NCI-H460 (cell line): ENCODE measurements around the gene CHD2. TPM values are rescaled to one million over a fixed set of nuclear protein-coding genes. Genes with fewer than 3 reads are reported as not detected.
"Not testable (repeated sequence)": the region's sequence is repeated elsewhere in the genome, so short reads cannot be mapped to it uniquely, and the experiment has no call there.

Source experiments
- DNase-seq: peaks from one replicate; pipeline ENCODE4 v3.0.0-alpha.2; 2016; ENCODE audit warnings: low read depth; ENCODE audit errors: extremely low read depth
- total RNA-seq: library from RNA; depleted of rRNA; stranded (reverse); fragments of >200 nt; shearing (Covaris generic); gene quantifications from 2 replicates; pipeline ENCODE4 v1.2.3, GENCODE V29; 2014

CHD2 gene
- total RNA-seq, 1 experiment from 2014 or later = 40.4 TPM

DNA sequence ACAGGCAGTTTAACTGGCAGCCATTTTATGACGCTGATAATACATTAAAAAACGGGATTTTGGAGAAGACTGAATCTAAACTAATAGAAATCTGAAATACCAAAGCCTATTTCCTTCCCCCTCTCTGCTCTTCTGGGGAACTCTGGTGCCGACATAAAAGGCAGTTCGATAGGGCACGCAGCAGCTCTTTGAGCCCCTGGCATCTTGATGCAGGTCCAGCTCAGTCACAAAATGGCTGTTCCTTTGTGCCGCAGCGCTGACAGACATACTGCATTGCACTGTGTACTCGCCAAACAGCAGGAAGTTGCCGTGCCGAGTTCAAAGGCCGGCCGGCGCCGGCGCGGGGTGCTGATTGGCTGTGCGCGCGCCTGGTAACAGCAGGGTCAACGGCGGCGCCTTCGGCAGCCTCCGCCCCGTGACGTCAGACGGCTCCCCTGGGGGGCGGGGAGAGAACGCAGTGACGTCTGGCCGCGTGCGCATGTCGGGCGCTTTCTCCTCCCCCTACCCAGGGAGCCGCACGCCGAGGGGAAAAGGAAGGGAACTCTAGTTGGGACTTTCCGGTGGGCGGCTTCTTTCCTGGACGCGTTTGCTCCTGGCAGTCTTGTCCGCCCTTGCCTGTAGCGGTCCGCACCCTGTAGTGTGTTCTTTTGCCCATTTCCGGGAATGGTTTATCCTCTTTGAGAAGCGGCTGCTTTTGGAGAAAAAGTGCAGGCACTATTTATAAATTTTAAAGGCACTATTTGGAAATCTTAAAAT is 4.0 kb downstream of the CHD2 start:
- DNase-seq = peak; percentile 96

DNA sequence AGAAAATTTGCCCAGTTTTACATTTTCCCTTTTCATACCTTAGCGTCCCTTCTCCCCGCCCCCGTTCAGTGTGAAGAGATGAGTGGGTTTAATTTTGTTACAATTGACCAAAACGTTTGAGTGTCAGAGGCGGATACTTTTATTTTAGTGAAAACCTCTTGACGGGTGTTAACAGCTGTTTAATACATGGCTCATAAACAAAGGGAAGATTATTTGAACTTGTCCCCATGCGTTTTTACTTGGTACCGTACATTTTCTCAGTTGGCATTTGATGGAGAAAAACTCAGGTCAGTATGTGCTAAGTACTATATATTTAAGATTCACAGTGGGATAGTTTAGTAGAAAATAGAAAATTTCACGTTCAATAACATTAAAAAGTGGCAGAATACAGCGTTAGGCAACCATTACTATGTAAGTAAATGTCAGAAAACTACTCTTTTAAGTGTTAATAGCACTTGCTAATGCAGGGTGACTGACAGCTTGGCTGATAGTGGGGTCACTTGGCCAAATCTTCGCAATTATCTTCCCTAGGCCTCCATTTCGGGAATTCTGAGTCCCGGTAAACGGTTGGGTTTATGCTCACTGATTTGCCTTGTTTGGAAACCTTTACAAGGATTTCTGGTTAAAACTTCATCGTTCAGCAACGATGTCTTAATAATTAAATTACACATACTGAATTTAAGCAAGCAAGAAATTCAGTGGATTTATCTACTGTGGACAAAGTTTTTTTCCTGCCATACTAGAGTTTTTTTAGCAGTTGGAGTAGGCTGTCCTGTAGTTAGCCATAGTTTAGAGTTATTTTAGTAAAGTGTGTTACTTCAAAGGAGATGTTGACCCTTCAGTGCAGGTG is 4.8 kb downstream of the CHD2 start:
- no peak for DNase-seq

- no peak for DNase-seq
Observed at GRCh38 chr15:92906020-92906419, 5.9 kb downstream of the CHD2 start.

DNA sequence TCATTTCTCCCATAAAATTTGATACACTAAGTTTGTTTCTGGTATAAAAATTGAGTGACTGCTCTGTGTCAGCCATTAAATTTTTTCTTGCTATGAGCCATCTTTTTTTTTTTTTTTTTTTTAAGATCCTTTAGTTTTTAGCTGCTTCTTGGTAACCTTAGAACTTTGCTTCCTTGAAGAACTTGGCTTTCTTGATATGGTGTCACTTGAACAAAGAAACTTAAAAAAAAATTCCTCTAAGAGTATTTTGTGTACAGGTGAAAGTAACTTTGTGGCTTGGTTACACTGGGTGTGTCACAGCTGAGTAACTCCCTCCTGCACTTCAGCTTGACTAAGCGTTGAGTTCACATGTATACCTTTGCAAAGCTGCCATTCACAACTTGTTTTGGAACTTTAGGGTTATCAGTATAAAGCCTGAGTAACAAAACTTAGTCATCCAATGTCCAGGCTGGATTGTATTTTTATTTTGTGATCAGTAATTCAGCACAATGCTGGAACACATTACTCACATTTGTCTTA is 6.5 kb downstream of the CHD2 start:
- no peak for DNase-seq

- DNase-seq = no peak
Observed at GRCh38 chr15:92907229-92907628, 7.1 kb downstream of the CHD2 start.

DNA sequence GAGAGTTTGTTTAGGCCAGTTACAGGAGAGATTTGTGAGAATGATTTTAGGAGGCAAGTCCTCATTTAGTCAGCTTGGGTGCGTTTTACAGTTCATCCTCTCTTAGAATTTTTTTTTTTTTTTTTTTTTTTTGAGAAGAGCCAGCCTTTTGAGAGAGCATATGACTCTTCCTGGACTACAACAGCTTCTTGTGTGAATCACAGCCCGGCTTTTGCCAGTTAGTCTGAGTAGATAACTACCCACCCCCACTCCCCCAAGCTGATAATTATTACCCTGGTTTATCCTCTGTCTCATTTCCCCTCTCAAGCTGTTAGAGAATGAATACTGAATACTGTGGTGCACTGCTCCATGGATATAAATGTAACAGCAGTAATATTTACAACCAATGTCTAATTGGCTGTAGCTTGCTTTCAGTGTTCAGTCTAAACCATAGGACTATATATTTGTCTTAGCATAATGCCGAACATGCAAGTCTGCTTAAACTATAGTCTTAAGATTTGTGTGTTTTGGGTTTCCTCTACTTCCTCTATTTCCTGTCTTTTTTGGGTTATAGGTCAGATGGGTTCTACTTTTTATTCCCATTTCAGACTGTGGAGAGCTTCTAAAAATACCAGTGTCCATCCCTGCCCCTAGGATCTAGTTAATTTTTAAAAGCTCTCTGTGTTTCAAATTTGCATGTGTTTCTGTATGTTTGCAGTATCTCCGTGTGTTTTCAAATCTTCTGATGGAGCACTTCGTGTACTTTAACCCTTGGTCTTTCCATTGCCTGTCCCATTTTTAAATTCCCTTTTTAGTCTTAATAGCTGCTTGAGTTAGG is 8.0 kb downstream of the CHD2 start:
- no peak for DNase-seq

DNA sequence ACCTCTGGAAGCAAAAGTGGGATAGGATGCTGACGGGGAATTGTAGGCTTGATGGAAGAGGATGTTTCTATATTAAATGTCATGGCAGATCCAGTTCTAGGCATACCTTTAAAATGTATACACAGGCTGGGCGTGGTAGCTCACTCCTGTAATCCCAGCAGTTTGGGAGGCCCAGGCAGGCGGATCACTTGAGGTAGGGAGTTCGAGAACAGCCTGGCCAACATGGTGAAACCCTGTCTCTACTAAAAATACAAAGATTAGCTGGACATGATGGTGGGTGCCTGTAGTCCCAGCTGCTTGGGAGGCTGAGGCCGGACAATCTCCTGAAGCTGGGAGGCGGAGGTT is 8.6 kb downstream of the CHD2 start:
- DNase-seq = no peak

- no peak for DNase-seq
Observed at GRCh38 chr15:92909136-92909781, 9.1 kb downstream of the CHD2 start.

DNA sequence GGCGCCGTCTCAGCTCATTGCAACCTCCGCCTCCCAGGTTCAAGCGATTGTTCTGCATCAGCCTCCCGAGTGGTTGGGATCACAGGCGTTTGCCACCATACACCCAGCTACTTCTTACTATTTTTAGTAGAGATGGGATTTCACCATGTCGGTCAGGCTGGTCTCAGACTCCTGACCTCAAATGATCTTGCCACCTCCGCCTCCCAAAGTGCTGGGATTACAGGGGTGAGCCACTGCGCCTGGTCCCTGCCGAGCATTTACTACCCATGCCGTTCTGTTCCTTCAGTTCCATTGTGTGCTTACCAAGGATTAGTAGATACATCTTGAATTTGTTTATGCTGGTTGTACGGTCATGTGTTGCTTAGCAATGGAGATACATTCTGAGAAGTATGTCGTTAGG is 10.3 kb downstream of the CHD2 start:
- no peak for DNase-seq

GRCh38 chr15:92914103-92914499 is 14.0 kb downstream of the CHD2 start:
- no peak for DNase-seq

GRCh38 chr15:92914768-92915221 is 14.7 kb downstream of the CHD2 start:
- DNase-seq = no peak

- no peak for DNase-seq
Observed at GRCh38 chr15:92915766-92916435, 15.8 kb downstream of the CHD2 start.

- peak; percentile 93 for DNase-seq
Observed at GRCh38 chr15:92917598-92918407, 17.7 kb downstream of the CHD2 start.

DNA sequence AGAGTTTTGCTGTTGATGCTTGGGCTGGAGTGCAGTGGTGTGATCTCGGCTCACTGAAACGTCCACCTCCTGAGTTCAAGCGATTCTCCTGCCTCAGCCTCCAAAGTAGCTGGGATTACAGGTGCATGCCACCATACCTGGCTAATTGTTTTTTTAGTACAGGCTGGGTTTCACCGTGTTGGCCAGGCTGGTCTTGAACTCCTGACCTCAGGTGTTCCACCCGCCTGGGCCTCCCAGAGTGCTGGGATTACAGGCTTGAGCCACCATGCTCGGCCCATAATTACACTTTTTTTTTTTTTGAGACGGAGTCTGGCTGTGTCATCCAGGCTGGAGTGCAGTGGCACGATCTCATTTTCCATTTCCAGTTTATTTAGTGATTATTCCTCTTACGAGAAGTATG is 18.8 kb downstream of the CHD2 start:
- not testable (repeated sequence) for DNase-seq

GRCh38 chr15:92920595-92921161 is 20.6 kb downstream of the CHD2 start:
- DNase-seq = no peak

GRCh38 chr15:92921215-92922131 is 21.3 kb downstream of the CHD2 start:
- no peak for DNase-seq

DNA sequence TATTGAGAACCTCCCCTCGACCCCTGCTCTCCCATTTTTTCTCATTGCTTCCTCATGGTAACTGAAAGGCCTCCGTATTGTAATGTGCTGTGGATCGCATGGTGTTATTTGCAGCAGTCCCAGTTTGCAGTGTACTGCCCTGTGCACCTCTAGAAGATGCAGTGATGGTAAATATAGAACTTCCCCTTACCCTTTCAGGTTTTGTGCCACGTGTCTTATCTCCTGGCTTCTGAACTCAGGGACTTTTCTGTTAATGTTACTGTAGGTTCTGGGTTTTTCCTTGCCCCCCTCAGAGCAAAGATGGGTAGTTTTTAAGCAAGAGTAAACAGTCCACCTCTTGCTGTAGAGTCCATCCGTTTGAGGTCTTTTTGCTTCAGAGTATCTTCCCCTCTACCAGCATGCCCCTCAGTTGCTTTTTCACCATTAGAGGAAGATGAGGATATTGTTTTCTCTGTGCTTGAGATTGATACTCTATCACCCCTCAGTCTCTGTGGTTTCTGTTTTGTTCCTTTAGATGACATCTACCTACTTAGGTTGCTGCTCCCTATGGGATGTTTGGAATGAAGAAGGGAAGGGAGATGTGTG is 22.4 kb downstream of the CHD2 start:
- DNase-seq = no peak
